Fibroblast of skin of left quadriceps (primary cell): ENCODE data around the gene RIT1.

Source experiments
- DNase-seq, 2 experiments: peaks; one replicate each; pipeline ENCODE4 v3.0.0-alpha.2; 2013; ENCODE audit warnings: low read depth in 2 of 2

The RIT1 gene

DNA sequence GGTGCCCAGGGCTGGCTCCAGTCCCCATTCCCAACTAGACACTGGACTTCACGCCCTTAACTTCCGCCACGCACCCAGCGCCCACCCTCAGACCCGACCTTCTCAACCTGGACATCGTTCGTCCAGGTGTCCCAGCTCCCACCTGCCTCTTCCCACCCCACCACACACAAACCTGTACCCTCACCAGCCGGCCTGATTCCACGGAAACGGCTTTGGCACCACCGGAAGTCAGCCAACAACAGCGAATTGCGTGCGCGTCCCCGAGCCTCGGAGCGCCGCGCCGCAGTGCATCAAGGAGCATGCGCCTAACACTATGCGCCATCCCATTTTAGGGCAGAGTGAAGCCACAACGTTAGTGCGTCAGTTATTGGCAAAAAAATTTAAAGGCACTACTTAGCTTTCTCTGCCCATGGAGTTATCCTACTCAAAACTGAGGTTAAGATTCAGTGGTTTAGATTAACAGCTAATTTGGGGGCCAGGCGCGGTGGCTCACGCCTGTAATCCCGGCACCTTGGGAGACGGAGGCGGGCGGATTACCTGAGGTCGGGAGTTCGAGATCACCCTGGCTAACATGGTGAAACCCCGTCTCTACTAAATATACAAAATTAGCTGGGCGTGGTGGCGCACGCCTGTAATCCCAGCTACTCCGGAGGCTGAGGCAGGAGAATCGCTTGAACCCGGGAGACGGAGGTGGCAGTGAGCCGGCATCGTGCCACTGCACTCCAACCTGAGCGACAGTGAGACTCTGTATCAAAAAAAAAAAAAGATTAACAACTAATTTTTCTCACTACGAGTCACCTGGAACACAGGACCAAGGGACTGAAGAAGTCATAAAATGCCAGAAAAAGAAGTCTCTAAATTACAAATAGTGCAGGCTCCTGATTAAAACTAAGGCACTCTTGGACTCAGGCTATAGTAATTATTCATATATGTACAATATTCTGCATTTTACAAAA is 53.9 kb downstream of the RIT1 start, which contains the start of gene GON4L:
GON4L (minus strand) TSS at position 240 of the 956 bp plus-strand sequence. CDS start 3,434 bp downstream, outside the sequence.
- DNase-seq = peak; percentile 81

DNA sequence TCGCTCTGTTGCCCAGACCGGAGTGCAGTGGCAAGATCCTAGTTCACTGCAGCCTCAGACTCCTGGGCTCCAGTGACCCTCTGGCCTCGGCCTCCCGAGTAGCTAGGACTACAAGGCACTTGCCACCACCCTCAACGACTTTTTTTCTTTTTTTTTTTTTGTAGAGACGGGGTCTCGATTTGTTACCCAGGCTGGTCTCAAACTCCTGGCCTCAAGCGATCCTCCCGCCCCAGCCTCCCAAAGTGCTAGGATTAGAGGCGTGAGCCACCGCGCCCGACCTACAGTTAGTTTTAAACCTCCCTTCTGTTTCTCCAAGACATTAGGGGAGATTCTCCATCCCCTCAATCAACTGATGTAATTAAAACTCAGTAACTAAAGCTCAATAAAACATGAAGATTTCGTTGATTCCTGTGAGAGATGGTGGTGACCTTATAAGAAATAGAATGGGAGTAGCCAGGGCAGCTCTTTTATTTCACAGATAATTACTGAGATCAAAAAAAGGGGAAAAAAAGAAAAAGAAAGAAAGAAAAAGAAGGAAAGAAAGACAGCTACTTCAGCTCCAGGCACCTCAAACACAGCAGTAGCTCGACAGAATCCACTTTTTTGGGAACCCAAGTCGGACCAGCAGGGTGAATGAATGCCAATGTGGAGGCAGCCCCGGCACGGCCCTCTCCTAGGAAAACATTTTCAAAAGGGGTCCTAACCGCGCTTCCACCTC is 54.7 kb downstream of the RIT1 start:
- no peak for DNase-seq

GRCh38 chr1:155850345-155850744 is 60.8 kb downstream of the RIT1 start:
- no peak for DNase-seq

DNA sequence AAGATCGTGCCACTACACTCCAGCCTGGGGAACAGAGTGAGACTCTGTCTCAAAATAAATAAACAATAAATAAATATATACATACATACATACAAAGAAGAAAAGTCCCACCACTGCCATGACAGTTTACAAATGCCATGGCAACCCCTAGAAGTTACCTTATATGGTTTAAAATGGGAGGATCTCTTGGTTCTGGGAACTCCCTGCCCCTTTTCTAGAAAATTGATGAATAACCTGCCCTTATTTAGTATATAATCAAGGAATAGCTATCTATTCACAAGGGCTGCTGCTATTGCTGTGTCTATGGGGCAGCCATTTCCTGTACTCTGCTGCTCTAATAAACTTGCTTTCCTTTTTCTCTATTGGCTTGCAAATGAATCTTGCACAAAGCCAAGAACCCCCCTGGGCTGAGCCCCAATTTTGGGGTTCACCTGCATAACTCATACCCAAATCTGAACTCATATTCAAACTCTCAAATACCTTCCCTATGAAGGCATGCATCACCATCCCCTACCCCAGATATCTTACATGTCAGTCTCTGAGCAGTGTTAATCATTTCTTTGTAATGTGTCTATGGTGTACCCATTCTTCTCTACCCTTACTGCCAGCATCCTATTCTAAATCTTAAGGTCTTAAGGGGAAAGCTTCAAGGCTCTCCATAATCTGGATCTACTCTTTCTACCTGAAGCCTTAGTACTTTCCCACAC is 63.2 kb downstream of the RIT1 start:
- DNase-seq = no peak
